Parietal lobe (tissue), 2 donors: ENCODE data around the gene WFDC13. TPM values are rescaled to one million over a fixed set of nuclear protein-coding genes. Genes with fewer than 3 reads are reported as not detected.

Experiments
- small RNA-seq: library from RNA; depleted of rRNA; stranded (forward); fragments of <200 nt; gene quantifications from one replicate; pipeline ENCODE3, GENCODE V24; 2014; ENCODE audit warnings: low replicate concordance
- total RNA-seq: library from RNA; depleted of rRNA; stranded (reverse); fragments of >200 nt; gene quantifications from one replicate; pipeline ENCODE4 v1.2.3, GENCODE V29; 2014

Gene WFDC13
- total RNA-seq = not detected

GRCh38 chr20:45701873-45702272 lies at the start of gene WFDC13:
Gene WFDC13, plus strand, starts transcription at chr20:45702038. Its CDS starts 86 bp downstream, at chr20:45702124.

GRCh38 chr20:45670139-45670538 lies 31.7 kb upstream of the WFDC13 start, which contains the start of gene WFDC11:
Gene WFDC11, minus strand, starts transcription at chr20:45670239. Its CDS starts 19,639 bp downstream, at chr20:45650600.

GRCh38 chr20:45704969-45705637 lies 3.3 kb downstream of the WFDC13 start, which contains the start of gene WFDC10B:
Gene WFDC10B, minus strand, starts transcription at chr20:45705019. Its CDS starts 19,027 bp downstream, at chr20:45685992.

GRCh38 chr20:45722047-45722446 lies 20.2 kb downstream of the WFDC13 start, which contains the start of gene SPINT4:
Gene SPINT4, plus strand, starts transcription at chr20:45722347. Its CDS starts 21 bp downstream, at chr20:45722368.

Small RNA genes lying within 50 kb of the gene (small RNA-seq; reads per million reads assigned to genes)
- not detected for gene MIR3617
- gene SPINT5P = not detected

Other genes with a start within 250 kb of the WFDC13 start
- 4.4 TPM for gene WFDC2, start 232.3 kb upstream of the WFDC13 start, total RNA-seq
- not detected for gene SPINT3, start 186.4 kb upstream of the WFDC13 start, total RNA-seq
- gene WFDC6, start 162.6 kb upstream of the WFDC13 start, total RNA-seq = not detected
- gene EPPIN, start 154.6 kb upstream of the WFDC13 start, total RNA-seq = not detected
- gene WFDC8, start 122.8 kb upstream of the WFDC13 start, total RNA-seq = not detected
- gene WFDC10A, start 72.3 kb upstream of the WFDC13 start, total RNA-seq = not detected
- not detected for gene WFDC9, start 70.8 kb upstream of the WFDC13 start, total RNA-seq
- not detected for gene WFDC11, start 31.8 kb upstream of the WFDC13 start, total RNA-seq
- not detected for gene WFDC10B, start 3.0 kb downstream of the WFDC13 start, total RNA-seq
- not detected for gene SPINT4, start 20.3 kb downstream of the WFDC13 start, total RNA-seq
- gene WFDC3, start 89.8 kb downstream of the WFDC13 start, total RNA-seq = not detected
- 10.0 TPM for gene DNTTIP1, start 89.9 kb downstream of the WFDC13 start, total RNA-seq
- gene UBE2C, start 110.6 kb downstream of the WFDC13 start, total RNA-seq = 10.6 TPM
- gene TNNC2, start 125.3 kb downstream of the WFDC13 start, total RNA-seq = not detected
- gene SNX21, start 131.8 kb downstream of the WFDC13 start, total RNA-seq = 21.3 TPM
- gene ACOT8, start 155.4 kb downstream of the WFDC13 start, total RNA-seq = 33.2 TPM
- 14.4 TPM for gene ZSWIM3, start 155.6 kb downstream of the WFDC13 start, total RNA-seq
- 7.8 TPM for gene ZSWIM1, start 179.2 kb downstream of the WFDC13 start, total RNA-seq
- gene SPATA25, start 185.6 kb downstream of the WFDC13 start, total RNA-seq = 4.4 TPM
- 6.9 TPM for gene NEURL2, start 189.2 kb downstream of the WFDC13 start, total RNA-seq
- 21.9 TPM for gene CTSA, start 189.3 kb downstream of the WFDC13 start, total RNA-seq
- 13.5 TPM for gene PLTP, start 210.1 kb downstream of the WFDC13 start, total RNA-seq
- 23.8 TPM for gene PCIF1, start 232.6 kb downstream of the WFDC13 start, total RNA-seq